GM21619 (cell line): ENCODE measurements around the gene SPAG7.
A peak's percentile ranks its signal among the peaks of the same experiment; 100 is the strongest.

Experiments used
- ATAC-seq: cut with Tn5 transposase; IDR thresholded peaks from one replicate; pipeline ENCODE4 v1.9.1; 2021; ENCODE audit not compliant: unreplicated experiment

SPAG7 gene

DNA sequence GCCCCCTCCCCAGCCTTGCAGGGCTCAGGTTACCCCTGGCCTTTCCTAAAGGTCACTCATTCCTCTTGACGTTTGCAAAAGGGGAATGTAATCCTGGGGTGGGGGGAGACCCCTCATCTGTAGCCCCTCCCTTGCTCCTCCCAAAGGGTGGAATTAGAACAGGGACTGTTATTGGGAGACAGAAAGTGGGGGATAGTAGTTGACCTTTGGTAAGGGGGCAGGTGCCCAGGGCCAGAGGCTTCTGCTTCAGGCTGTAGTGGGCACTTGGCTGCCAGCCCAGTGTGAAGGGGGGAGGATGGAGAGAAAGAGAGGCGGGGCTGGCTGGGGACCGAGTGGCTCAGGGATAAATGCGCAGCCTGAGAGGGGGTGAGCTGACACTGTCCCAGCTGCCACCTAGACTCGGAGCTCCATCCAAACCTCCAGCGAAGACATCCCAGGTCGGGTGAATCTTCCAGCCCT is 16.8 kb downstream of the SPAG7 start, which contains the start of gene ENO3:
Gene ENO3, plus strand, starts transcription at position 374 of the 459 bp plus-strand sequence. CDS start 711 bp downstream, outside the sequence.
- no peak for ATAC-seq

DNA sequence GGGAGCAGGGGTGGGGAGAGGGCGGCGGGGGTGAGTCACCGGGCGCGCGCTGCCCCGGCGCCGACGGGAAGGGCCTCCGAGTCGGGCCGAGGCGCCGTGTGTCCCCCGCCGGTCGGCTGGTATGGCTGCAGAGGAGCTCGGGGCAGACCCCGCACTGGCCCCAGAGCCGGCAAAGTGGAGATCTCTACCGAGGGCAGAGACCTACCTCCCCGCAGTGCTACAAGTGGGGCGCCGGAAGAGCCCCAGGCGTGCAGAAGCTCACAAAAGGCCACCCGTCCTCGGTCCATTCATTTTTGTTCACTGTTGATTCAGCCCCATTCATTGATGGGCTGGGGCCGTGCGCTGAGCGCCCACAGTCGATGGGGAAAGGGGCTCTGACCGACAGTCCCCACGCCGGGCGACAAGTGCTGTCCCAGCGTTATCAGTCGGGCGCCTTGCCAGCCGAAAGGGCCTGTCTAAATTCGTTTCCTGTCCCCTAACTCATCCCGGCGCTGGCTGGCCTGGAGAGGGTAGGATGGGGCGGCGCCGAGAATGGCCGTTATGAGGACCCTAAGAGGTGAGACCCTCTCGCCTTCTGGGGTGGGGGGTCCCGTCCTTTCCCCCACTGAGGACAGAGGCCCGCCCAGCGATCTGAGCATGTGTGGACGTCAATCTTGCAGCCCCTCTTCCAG is 17.4 kb downstream of the SPAG7 start:
- peak; percentile 5 for ATAC-seq

DNA sequence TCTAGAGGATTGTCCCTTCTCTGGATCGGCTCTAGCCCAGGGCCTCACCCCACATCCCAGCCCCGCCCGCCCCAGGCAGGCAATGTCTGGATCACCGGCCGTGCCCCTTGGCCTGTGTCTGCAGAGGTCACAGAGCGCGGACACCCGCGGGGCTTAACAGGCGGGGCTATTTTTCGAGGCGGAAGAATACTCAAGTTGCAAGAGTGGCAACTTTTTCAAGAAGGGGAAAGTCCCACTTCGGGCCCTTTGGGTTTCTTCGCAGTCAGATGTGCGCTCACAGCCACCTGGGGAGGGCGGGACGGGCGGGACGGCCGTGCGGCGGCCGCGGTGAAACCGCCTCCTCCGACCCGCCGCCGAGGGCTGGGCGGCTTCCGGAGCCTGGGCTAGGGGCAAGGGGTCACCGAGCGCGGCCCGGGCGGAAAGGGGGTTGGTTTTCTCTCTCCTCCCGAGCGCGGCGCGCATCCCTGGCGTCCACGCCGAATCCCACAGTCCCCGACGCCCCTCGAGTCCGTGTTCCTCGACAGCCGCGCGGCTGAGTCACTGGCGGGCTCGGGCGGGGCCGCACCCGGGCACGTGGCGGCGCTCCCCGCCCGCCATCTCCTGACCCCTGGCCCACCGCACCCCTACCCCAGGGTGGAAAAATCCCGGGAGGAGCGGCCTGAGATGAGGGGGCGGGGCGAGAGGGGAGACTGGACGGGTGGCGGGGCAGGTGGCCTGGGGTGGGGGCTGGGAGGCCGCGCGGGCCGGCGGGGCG is 18.1 kb downstream of the SPAG7 start:
- ATAC-seq: peak; percentile 23

DNA sequence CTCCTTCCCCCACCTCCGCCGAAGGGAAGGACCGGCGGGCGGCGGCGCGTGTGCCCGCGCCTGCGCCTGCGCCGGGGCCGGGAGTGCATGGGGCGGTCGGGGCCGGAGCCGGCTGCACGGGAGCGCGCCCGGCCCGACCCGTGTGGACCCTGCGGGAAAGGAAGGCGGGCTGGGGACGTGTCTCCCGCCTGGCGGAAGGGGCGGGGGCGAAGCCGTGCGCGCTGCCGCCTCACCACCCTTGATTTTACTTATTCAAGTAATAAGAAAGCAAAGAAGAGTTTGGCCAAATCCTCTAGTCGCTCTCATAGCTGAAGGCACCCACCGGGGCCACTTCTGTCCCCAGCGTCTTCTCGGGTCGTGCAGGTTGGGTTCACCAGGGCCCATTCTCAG is 18.7 kb downstream of the SPAG7 start:
- peak; percentile 23 for ATAC-seq

GRCh38 chr17:4948166-4948930 is 19.3 kb downstream of the SPAG7 start, which contains the start of gene PFN1:
Gene PFN1 (minus strand): TSS chr17:4948530. CDS start chr17:4948394, 136 bp downstream.
- ATAC-seq: no peak

DNA sequence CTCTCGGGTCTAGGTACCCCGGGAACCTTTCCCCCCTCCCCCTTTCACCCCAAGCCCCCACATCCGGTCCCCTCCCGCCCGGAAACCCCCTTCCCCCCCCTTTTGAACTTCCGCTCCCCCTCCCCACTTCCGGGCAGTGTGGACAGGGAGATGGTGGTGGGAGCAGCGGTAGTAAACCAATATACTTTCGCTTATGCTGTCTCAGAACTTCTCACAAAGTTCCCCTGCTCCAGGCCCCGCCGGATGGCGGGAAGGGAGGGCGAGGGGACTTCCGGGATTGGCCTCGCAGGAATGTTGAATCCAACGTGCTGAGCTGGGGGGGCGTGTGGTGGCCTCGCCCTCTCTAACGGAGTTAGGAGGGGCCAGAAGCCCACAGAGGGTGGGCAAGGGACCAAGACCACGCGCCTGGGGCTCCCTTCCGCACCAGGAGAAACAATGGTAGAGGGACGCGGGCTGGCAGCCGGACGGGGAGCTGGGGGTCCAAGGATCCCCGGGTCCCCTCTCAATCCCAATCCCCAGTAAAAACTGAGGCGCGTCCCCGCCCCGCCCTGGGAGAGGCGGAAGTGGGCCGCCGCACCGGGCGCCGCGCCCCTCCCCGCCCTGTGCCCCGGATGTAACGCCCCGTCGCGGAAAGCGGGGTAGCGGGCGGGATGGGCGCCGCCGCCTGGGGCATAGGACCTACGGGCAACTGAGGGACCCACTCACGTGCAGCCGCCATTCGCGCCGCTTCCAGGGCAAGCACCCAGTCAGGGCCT is 20.0 kb downstream of the SPAG7 start:
- ATAC-seq: no peak

GRCh38 chr17:4947010-4947410 is 20.6 kb downstream of the SPAG7 start:
- ATAC-seq: no peak

DNA sequence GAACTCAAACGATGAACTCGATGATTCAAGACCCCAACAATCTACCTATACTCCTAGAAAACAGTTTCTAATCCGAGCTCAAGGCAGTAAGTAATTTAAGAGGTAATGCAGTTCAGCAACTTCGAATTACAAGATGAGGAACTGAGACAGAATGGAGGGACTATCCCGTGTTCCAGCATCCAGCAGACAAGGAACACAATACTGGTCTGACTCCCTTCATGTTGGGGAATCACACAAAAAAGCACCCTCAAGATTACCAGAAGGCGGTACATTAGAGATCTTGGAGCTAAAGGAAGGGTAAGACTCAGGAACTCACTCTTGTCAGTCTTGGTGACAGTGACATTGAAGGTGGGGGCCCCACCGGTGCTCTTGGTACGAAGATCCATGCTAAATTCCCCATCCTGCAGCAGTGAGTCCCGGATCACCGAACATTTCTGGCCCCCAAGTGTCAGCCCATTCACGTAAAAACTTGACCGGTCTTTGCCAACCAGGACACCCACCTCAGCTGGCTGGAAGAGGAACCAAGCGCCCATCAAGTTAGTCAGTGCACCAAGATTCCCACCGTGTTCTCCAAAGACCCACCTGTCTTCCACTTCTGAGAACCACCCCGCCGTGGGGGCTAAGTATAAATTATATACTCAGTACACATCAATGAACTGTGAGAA is 21.2 kb downstream of the SPAG7 start:
- ATAC-seq: no peak

GRCh38 chr17:4945944-4946280 is 21.7 kb downstream of the SPAG7 start:
- no peak for ATAC-seq

GRCh38 chr17:4945176-4945943 is 22.3 kb downstream of the SPAG7 start:
- peak; percentile 19 for ATAC-seq

DNA sequence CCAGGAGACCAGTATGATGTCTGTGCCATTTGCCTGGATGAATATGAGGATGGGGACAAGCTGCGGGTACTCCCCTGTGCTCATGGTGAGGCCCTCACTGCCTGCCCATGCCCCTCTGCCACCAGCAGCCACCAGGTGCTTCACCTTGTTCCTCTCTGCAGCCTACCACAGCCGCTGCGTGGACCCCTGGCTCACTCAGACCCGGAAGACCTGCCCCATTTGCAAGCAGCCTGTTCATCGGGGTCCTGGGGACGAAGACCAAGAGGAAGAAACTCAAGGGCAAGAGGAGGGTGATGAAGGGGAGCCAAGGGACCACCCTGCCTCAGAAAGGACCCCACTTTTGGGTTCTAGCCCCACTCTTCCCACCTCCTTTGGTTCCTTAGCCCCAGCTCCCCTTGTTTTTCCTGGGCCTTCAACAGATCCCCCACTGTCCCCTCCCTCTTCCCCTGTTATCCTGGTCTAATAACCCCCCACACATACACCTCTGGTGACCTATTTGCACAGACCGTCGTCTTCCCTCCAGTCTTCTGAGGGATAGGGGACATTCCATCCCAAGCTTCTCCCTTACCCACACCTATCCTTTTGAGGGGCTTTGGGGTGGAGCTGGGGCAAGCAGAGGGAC is 23.0 kb downstream of the SPAG7 start:
- no peak for ATAC-seq

GRCh38 chr17:4944163-4944553 is 23.5 kb downstream of the SPAG7 start:
- ATAC-seq: no peak

GRCh38 chr17:4942760-4943508 is 24.7 kb downstream of the SPAG7 start:
- ATAC-seq: no peak

DNA sequence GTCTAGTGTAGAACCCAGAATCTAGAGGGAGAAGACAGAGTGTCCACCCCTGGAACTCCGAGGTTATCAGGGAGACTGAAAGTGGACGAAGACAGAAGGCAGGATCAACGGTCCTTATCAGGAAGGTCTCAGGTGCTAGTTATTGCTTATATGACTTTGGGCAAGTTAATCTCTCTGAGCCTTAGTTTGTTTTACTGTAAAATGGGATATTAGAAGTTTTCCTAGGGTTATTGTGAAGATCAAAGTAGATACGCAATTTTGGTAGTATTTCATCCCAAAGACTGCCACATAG is 26.4 kb downstream of the SPAG7 start:
- ATAC-seq: no peak

- ATAC-seq: no peak
These were observed 26.9 kb downstream of the SPAG7 start for GRCh38 chr17:4940555-4941318.

- ATAC-seq: peak; percentile 57
These were observed 27.6 kb downstream of the SPAG7 start, which contains the start of the genes RNF167 and SLC25A11 for GRCh38 chr17:4939796-4940554. Gene RNF167 (plus strand): TSS chr17:4940268. CDS start chr17:4940910, 642 bp downstream. Gene SLC25A11 (minus strand): TSS chr17:4940046. CDS start chr17:4939910, 136 bp downstream.

GRCh38 chr17:4939546-4939795 is 28.1 kb downstream of the SPAG7 start:
- ATAC-seq: peak; percentile 11
